GM12878 (cell line): ENCODE data around the gene ANO1. TPM values are rescaled to one million over a fixed set of nuclear protein-coding genes. Genes with fewer than 3 reads are reported as not detected.

Experiments used
- ATAC-seq: fragments of 200-7000 bp; cut with Tn5 transposase; 3 replicates; pipeline ENCODE4 v1.9.1; 2020; ENCODE audit warnings: mild to moderate bottlenecking, moderate library complexity
- BruUV-seq: library from RNA; stranded (reverse); fragments of 400-500 nt; replicated peaks from 2 replicates; lab custom pipeline; 2021; lab: Mats Ljungman, UMichigan
- CTCF ChIA-PET: fragments of 300-600 bp; sonication (Branson Sonifier 250); formaldehyde crosslinking; extraction: SDS; loops from one replicate; lab custom pipeline; 2021; ENCODE audit warnings: inconsistent platforms; lab: Yijun Ruan, JAX
- POLR2A ChIA-PET: fragments of 350-600 bp; formaldehyde crosslinking; extraction: SDS; loops from one replicate; lab custom pipeline; 2021; ENCODE audit warnings: inconsistent platforms; lab: Charles Lee
- RAD21 ChIA-PET: fragments of 300-600 bp; sonication (Branson Sonifier 250); formaldehyde crosslinking; loops from one replicate; lab custom pipeline; 2023; ENCODE audit warnings: antibody characterized with exemption; ENCODE audit not compliant: unreplicated experiment; lab: Charles Lee
- SMC1A ChIA-PET: fragments of 300-600 bp; sonication (Branson Sonifier 250); formaldehyde crosslinking; loops from one replicate; lab custom pipeline; 2023; ENCODE audit not compliant: unreplicated experiment, uncharacterized antibody; lab: Charles Lee
- DNase-seq: peaks from one replicate; pipeline ENCODE4 v3.0.0-alpha.2; 2011; ENCODE audit warnings: low read depth, low spot score
- FAIRE-seq: peaks from 3 replicates; lab custom pipeline; 2011; peaks lifted over from hg19 to GRCh38; lab: Jason Lieb, UNC
- H2AFZ ChIP-seq: 2 replicates; pipeline ENCODE4 v1.6.0; 2011; ENCODE audit warnings: low read depth, low read length, control low read depth; ENCODE audit not compliant: control insufficient read depth
- H3K27ac ChIP-seq: 2 replicates; pipeline ENCODE4 v1.5.1; 2011; ENCODE audit warnings: control low read depth; ENCODE audit not compliant: control insufficient read depth, insufficient read depth
- H3K27me3 ChIP-seq, 2 experiments: replicated peaks in 1 of 2; 2 replicates each; pipeline versions ENCODE4 v1.6.0 to v1.6.1; 2011; ENCODE audit warnings: low read length in 1 of 2; ENCODE audit not compliant: control insufficient read depth in 2 of 2, insufficient read depth in 2 of 2
- H3K36me3 ChIP-seq, 2 experiments: 2 replicates each; pipeline ENCODE4 v1.5.1; 2011; ENCODE audit warnings: low read length in 1 of 2; ENCODE audit not compliant: control insufficient read depth in 2 of 2, insufficient read depth in 2 of 2
- H3K4me1 ChIP-seq: 2 replicates; pipeline ENCODE4 v1.6.1; 2011; ENCODE audit warnings: mild to moderate bottlenecking, low read length, moderate library complexity, mixed read lengths; ENCODE audit not compliant: control insufficient read depth, insufficient read depth
- H3K4me2 ChIP-seq: 2 replicates; pipeline ENCODE4 v1.6.0; 2011; ENCODE audit warnings: control low read depth; ENCODE audit not compliant: control insufficient read depth, insufficient read depth
- H3K4me3 ChIP-seq: fragments of 200-600 bp; sonication (generic); 2 replicates; pipeline ENCODE4 v1.5.1; 2016
- H3K79me2 ChIP-seq: 2 replicates; pipeline ENCODE4 v1.6.0; 2011; ENCODE audit warnings: low read length; ENCODE audit not compliant: control insufficient read depth, insufficient read depth
- H3K9ac ChIP-seq: 2 replicates; pipeline ENCODE4 v1.8.0; 2011; ENCODE audit warnings: low read length, control low read depth, mixed read lengths; ENCODE audit not compliant: control insufficient read depth, insufficient read depth
- H3K9me3 ChIP-seq: replicated peaks from 3 replicates; pipeline ENCODE4 v1.5.1; 2011; ENCODE audit warnings: mild to moderate bottlenecking, low read length; ENCODE audit not compliant: control insufficient read depth, insufficient read depth
- H4K20me1 ChIP-seq: 2 replicates; pipeline ENCODE4 v1.6.0; 2011; ENCODE audit not compliant: control insufficient read depth, insufficient read depth
- CEBPB ChIP-seq, 2 experiments: fragments of 150-350 bp in 1 of 2; IDR thresholded peaks; 2 replicates each; pipeline ENCODE4 v1.6.1; 2012 to 2014; ENCODE audit warnings: low read depth in 2 of 2, low read length in 2 of 2, borderline replicate concordance in 1 of 2, inconsistent platforms in 1 of 2
- ESRRA ChIP-seq: IDR thresholded peaks from 2 replicates; pipeline ENCODE4 v1.6.1; 2012; ENCODE audit warnings: mild to moderate bottlenecking, low read length, improper control_type of control experiment
- MEF2A ChIP-seq: IDR thresholded peaks from 2 replicates; pipeline ENCODE4 v1.6.1; 2011; ENCODE audit warnings: low read depth, mild to moderate bottlenecking, low read length, moderate library complexity; ENCODE audit not compliant: insufficient read depth
- NBN ChIP-seq: fragments of 450-650 bp; IDR thresholded peaks from 2 replicates; pipeline ENCODE4 v1.6.1; 2016
- RAD21 ChIP-seq: IDR thresholded peaks from 2 replicates; pipeline ENCODE4 v1.6.1; 2011; ENCODE audit warnings: mild to moderate bottlenecking, low read depth, low read length, moderate library complexity; ENCODE audit not compliant: insufficient read depth
- RFX5 ChIP-seq: IDR thresholded peaks from 2 replicates; pipeline ENCODE4 v1.6.1; 2011; ENCODE audit warnings: low read depth, low read length, improper control_type of control experiment
- TARDBP ChIP-seq: IDR thresholded peaks from 2 replicates; pipeline ENCODE4 v1.6.1; 2016; ENCODE audit warnings: borderline replicate concordance
- TBL1XR1 ChIP-seq: IDR thresholded peaks from 2 replicates; pipeline ENCODE4 v1.6.1; 2012; ENCODE audit warnings: low read depth, low read length, improper control_type of control experiment
- YBX1 ChIP-seq: fragments of 450-650 bp; IDR thresholded peaks from 2 replicates; pipeline ENCODE4 v1.6.1; 2016; ENCODE audit warnings: antibody characterized with exemption
- WGBS: methylation state at CpG from one replicate; pipeline ENCODE4 v1.1.6; 2016; ENCODE audit warnings: low lambda C conversion rate; ENCODE audit not compliant: insufficient replicate concordance, insufficient coverage; ENCODE audit errors: missing lambda C conversion rate; 5-methylcytosine and 5-hydroxymethylcytosine counted together
- in situ Hi-C: fragments of 300-500 bp; cut with MboI; formaldehyde crosslinking; loops from 9 replicates; pipeline ENCODE4 v1.14.3; 2018; ENCODE audit warnings: mixed read lengths
- intact Hi-C: fragments of 100-400 bp; cut with micrococcal nuclease; formaldehyde crosslinking; loops from one replicate; pipeline ENCODE4 v1.14.2; 2022; ENCODE audit not compliant: unreplicated experiment
- polyA plus RNA-seq, 11 experiments: library from polyadenylated mRNA; depleted of rRNA in 4 of 11; unstranded in 6 of 11; stranded (reverse) in 5 of 11; fragments of >200 nt; fragmentation: Nextera tagmentation in 4 of 11; fragmentation: Illumina TruSeq in 1 of 11; extraction: Ambion mirVana in 4 of 11; extraction: Trizol in 1 of 11; gene quantifications; 1 replicate in 1 of 11; 2 replicates in 10 of 11; pipeline versions ENCODE4 v1.2.1 to v1.2.3, GENCODE V29; 2011 to 2016; ENCODE audit warnings: inconsistent platforms in 2 of 11, missing spikeins in 2 of 11, low read depth in 1 of 11
- total RNA-seq, 4 experiments: library from RNA; depleted of rRNA in 3 of 4; stranded (reverse); fragments of >200 nt in 3 of 4; fragmentation: Illumina TruSeq in 1 of 4; extraction: Trizol in 1 of 4; gene quantifications; 2 replicates each; pipeline versions ENCODE4 v1.2.1 to v1.2.3, GENCODE V29; 2013 to 2021
- TF ChIP-seq, protein P1 (sequence below): fragments of 450-650 bp; IDR thresholded peaks from 2 replicates; pipeline ENCODE4 v1.6.1; 2018; ENCODE audit warnings: borderline replicate concordance, mild to moderate bottlenecking; ENCODE audit not compliant: partially characterized antibody
- TF ChIP-seq, protein P2 (sequence below): fragments of 150-350 bp; IDR thresholded peaks from 2 replicates; pipeline ENCODE4 v1.6.1; 2016; ENCODE audit warnings: low read depth, low read length
- TF ChIP-seq, protein P3 (sequence below): IDR thresholded peaks from 2 replicates; pipeline ENCODE4 v1.6.1; 2011; ENCODE audit warnings: borderline replicate concordance, low read depth, mild to moderate bottlenecking, moderate library complexity, low read length; ENCODE audit not compliant: insufficient read depth, poor library complexity, severe bottlenecking
- TF ChIP-seq, protein P4 (sequence below): IDR thresholded peaks from 2 replicates; pipeline ENCODE4 v1.6.1; 2012; ENCODE audit warnings: mild to moderate bottlenecking, low read depth, low read length

Gene ANO1
- total and polyA plus RNA-seq, 10 of the 15 experiments (the other 5 are each of a cell fraction or from before 2014, with no cell fraction given): 0.01 to 0.38 (median 0.06) TPM; not detected in 7

DNA sequence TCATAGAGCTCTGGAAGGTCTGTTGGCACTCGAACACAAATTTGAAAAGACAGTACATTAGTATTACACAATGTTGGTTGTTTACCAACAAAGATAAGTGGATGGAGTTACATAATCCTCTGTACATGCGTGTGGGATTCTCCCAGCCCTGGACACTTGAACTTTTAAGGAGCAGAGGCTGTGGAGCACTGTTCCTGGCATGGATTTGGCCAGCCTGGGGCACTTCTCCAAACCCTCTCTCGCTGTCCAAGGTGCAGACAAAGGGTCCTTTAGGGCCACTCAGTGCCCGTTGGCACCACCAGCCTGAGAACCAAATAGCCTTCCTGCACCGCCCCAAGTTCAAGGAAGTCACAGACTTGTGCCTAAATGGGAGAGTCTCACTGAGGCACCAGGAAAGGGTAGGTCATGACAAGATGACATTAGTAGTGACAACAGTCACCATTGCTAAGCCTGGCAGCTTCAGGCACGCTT, 1.6 kb upstream of the ANO1 start:
- Histone ChIP-seq H3K9me3 (no peaks in the 10 kb centered on the region), H3K4me3 (no peak overlapping the region), H3K27me3 (peaks cover 10 to 18% of the 10 kb centered on the region in 2 experiments; a peak in 3 of 4 replicates), H3K4me2 (no peak overlapping the region), H2AFZ (no peak overlapping the region), H3K36me3 (no peaks in the 10 kb centered on the region), H3K4me1 (no peaks in the 10 kb centered on the region), H3K9ac (no peak overlapping the region), H3K27ac (no peak overlapping the region), H3K79me2 (no peaks in the 10 kb centered on the region), H4K20me1 (no peaks in the 10 kb centered on the region)
- no peak for TF ChIP-seq NBN
- TF ChIP-seq ESRRA: no peak
- no peak for TF ChIP-seq MEF2A
- TF ChIP-seq TARDBP: no peak
- no peak for TF ChIP-seq RAD21
- TF ChIP-seq, protein P1, sequence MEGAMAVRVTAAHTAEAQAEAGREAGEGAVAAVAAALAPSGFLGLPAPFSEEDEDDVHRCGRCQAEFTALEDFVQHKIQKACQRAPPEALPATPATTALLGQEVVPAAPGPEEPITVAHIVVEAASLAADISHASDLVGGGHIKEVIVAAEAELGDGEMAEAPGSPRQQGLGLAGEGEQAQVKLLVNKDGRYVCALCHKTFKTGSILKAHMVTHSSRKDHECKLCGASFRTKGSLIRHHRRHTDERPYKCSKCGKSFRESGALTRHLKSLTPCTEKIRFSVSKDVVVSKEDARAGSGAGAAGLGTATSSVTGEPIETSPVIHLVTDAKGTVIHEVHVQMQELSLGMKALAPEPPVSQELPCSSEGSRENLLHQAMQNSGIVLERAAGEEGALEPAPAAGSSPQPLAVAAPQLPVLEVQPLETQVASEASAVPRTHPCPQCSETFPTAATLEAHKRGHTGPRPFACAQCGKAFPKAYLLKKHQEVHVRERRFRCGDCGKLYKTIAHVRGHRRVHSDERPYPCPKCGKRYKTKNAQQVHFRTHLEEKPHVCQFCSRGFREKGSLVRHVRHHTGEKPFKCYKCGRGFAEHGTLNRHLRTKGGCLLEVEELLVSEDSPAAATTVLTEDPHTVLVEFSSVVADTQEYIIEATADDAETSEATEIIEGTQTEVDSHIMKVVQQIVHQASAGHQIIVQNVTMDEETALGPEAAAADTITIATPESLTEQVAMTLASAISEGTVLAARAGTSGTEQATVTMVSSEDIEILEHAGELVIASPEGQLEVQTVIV: no peak
- no peak for TF ChIP-seq YBX1
- TF ChIP-seq RFX5: no peak
- TF ChIP-seq CEBPB (IDR thresholded peaks at IDR 0.05; ENCODE audit: borderline replicate concordance in 1 of 2, low read depth in 2 of 2, low read length in 2 of 2): no peak
- TF ChIP-seq, protein P2, sequence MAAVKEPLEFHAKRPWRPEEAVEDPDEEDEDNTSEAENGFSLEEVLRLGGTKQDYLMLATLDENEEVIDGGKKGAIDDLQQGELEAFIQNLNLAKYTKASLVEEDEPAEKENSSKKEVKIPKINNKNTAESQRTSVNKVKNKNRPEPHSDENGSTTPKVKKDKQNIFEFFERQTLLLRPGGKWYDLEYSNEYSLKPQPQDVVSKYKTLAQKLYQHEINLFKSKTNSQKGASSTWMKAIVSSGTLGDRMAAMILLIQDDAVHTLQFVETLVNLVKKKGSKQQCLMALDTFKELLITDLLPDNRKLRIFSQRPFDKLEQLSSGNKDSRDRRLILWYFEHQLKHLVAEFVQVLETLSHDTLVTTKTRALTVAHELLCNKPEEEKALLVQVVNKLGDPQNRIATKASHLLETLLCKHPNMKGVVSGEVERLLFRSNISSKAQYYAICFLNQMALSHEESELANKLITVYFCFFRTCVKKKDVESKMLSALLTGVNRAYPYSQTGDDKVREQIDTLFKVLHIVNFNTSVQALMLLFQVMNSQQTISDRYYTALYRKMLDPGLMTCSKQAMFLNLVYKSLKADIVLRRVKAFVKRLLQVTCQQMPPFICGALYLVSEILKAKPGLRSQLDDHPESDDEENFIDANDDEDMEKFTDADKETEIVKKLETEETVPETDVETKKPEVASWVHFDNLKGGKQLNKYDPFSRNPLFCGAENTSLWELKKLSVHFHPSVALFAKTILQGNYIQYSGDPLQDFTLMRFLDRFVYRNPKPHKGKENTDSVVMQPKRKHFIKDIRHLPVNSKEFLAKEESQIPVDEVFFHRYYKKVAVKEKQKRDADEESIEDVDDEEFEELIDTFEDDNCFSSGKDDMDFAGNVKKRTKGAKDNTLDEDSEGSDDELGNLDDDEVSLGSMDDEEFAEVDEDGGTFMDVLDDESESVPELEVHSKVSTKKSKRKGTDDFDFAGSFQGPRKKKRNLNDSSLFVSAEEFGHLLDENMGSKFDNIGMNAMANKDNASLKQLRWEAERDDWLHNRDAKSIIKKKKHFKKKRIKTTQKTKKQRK: no peak
- TF ChIP-seq, protein P3, sequence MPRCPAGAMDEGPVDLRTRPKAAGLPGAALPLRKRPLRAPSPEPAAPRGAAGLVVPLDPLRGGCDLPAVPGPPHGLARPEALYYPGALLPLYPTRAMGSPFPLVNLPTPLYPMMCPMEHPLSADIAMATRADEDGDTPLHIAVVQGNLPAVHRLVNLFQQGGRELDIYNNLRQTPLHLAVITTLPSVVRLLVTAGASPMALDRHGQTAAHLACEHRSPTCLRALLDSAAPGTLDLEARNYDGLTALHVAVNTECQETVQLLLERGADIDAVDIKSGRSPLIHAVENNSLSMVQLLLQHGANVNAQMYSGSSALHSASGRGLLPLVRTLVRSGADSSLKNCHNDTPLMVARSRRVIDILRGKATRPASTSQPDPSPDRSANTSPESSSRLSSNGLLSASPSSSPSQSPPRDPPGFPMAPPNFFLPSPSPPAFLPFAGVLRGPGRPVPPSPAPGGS: no peak
- TF ChIP-seq, protein P4, sequence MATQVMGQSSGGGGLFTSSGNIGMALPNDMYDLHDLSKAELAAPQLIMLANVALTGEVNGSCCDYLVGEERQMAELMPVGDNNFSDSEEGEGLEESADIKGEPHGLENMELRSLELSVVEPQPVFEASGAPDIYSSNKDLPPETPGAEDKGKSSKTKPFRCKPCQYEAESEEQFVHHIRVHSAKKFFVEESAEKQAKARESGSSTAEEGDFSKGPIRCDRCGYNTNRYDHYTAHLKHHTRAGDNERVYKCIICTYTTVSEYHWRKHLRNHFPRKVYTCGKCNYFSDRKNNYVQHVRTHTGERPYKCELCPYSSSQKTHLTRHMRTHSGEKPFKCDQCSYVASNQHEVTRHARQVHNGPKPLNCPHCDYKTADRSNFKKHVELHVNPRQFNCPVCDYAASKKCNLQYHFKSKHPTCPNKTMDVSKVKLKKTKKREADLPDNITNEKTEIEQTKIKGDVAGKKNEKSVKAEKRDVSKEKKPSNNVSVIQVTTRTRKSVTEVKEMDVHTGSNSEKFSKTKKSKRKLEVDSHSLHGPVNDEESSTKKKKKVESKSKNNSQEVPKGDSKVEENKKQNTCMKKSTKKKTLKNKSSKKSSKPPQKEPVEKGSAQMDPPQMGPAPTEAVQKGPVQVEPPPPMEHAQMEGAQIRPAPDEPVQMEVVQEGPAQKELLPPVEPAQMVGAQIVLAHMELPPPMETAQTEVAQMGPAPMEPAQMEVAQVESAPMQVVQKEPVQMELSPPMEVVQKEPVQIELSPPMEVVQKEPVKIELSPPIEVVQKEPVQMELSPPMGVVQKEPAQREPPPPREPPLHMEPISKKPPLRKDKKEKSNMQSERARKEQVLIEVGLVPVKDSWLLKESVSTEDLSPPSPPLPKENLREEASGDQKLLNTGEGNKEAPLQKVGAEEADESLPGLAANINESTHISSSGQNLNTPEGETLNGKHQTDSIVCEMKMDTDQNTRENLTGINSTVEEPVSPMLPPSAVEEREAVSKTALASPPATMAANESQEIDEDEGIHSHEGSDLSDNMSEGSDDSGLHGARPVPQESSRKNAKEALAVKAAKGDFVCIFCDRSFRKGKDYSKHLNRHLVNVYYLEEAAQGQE: no peak
- no peak for TF ChIP-seq TBL1XR1
- FAIRE-seq: no peak
- SMC1A ChIA-PET: no interaction called here
- ATAC-seq: no peak
- 1% methylated on average over 6 of the region's 6 CpGs for WGBS
- in situ Hi-C loops (no loop called here), intact Hi-C loops (no loop called here)
- POLR2A ChIA-PET: no interaction called here
- no TSS peak for BruUV-seq
- DNase-seq: no peak
- RAD21 ChIA-PET: no interaction called here
- CTCF ChIA-PET: no interaction called here
